Uterus (tissue), 2 donors: ENCODE results near the gene NWD2.

ENCODE experiments used
- CTCF ChIP-seq, 4 experiments: fragments of 200-600 bp in 2 of 4; fragments of 450-650 bp in 2 of 4; sonication (generic) in 2 of 4; IDR thresholded peaks; one replicate each; pipeline ENCODE4 v1.5.1; 2016 to 2019; ENCODE audit warnings: antibody characterized with exemption in 4 of 4, mild to moderate bottlenecking in 2 of 4, moderate library complexity in 1 of 4
- POLR2A ChIP-seq, 2 donors: fragments of 450-650 bp; IDR thresholded peaks; one replicate each; pipeline ENCODE4 v1.6.1; 2016; ENCODE audit warnings: antibody characterized with exemption in 2 of 2, mild to moderate bottlenecking in 1 of 2, moderate library complexity in 1 of 2

- TF ChIP-seq CTCF (IDR thresholded peaks at IDR 0.05) (no peak), POLR2A (IDR thresholded peaks at IDR 0.05) (no peak)
Observed at GRCh38 chr4:37400241-37400881, 155.8 kb downstream of the NWD2 start.
